PC-9 (cell line): ENCODE measurements around the gene RRP12. TPM values are rescaled to one million over a fixed set of nuclear protein-coding genes. Genes with fewer than 3 reads are reported as not detected.

ENCODE experiments used
- BruUV-seq: library from RNA; stranded (reverse); fragments of 400-500 nt; replicated peaks from 2 replicates; lab custom pipeline; 2021; lab: Mats Ljungman, UMichigan
- CTCF ChIA-PET: fragments of 300-600 bp; sonication (Branson Sonifier 250); formaldehyde crosslinking; loops from one replicate; lab custom pipeline; 2022; ENCODE audit warnings: antibody characterized with exemption; lab: Charles Lee
- POLR2A ChIA-PET: fragments of 300-600 bp; sonication (Branson Sonifier 250); formaldehyde crosslinking; loops from one replicate; lab custom pipeline; 2022; ENCODE audit warnings: antibody characterized with exemption; ENCODE audit not compliant: unreplicated experiment; lab: Charles Lee
- DNase-seq, 2 experiments: peaks; one replicate each; pipeline versions ENCODE4 v3.0.0 to v3.0.0-alpha.2; 2015 to 2022; ENCODE audit warnings: mixed read lengths in 1 of 2
- H2AFZ ChIP-seq: fragments of 200-600 bp; sonication (generic); 2 replicates; pipeline ENCODE4 v1.8.1; 2017; ENCODE audit warnings: antibody characterized with exemption
- H3F3A ChIP-seq: fragments of 200-600 bp; sonication (generic); 2 replicates; pipeline ENCODE4 v1.8.1; 2017; ENCODE audit warnings: antibody characterized with exemption, mild to moderate bottlenecking, low read depth; ENCODE audit not compliant: insufficient read depth
- H3K27ac ChIP-seq: fragments of 200-600 bp; sonication (generic); 2 replicates; pipeline ENCODE4 v1.6.1; 2016; ENCODE audit warnings: mixed run types
- H3K27me3 ChIP-seq: fragments of 200-600 bp; sonication (generic); 2 replicates; pipeline ENCODE4 v1.6.1; 2016; ENCODE audit warnings: low read depth, mixed run types; ENCODE audit not compliant: insufficient read depth
- H3K36me3 ChIP-seq: fragments of 200-600 bp; sonication (generic); 2 replicates; pipeline ENCODE4 v1.6.1; 2016; ENCODE audit warnings: low read depth, mixed run types
- H3K4me1 ChIP-seq: fragments of 200-600 bp; sonication (generic); replicated peaks from 2 replicates; pipeline ENCODE4 v1.6.1; 2016; ENCODE audit warnings: mixed run types; ENCODE audit not compliant: insufficient read depth
- H3K4me2 ChIP-seq: fragments of 200-600 bp; sonication (generic); 2 replicates; pipeline ENCODE4 v1.6.1; 2017; ENCODE audit warnings: mixed run types
- H3K4me3 ChIP-seq: fragments of 200-600 bp; sonication (generic); 2 replicates; pipeline ENCODE4 v1.6.1; 2016; ENCODE audit warnings: mixed run types
- H3K79me2 ChIP-seq: fragments of 200-600 bp; sonication (generic); 2 replicates; pipeline ENCODE4 v1.6.1; 2017; ENCODE audit warnings: low read depth, mixed run types
- H3K9me2 ChIP-seq: fragments of 200-600 bp; sonication (generic); 2 replicates; pipeline ENCODE4 v1.8.1; 2017; ENCODE audit warnings: mild to moderate bottlenecking; ENCODE audit not compliant: insufficient read depth
- H3K9me3 ChIP-seq: fragments of 200-600 bp; sonication (generic); 2 replicates; pipeline ENCODE4 v1.8.1; 2016; ENCODE audit warnings: low read depth; ENCODE audit not compliant: insufficient read depth
- H4K20me1 ChIP-seq: fragments of 200-600 bp; sonication (generic); 2 replicates; pipeline ENCODE4 v1.8.1; 2017; ENCODE audit not compliant: insufficient read depth
- EZH2 ChIP-seq: fragments of 200-600 bp; sonication (generic); IDR thresholded peaks from 2 replicates; pipeline ENCODE4 v1.8.0; 2017; ENCODE audit warnings: antibody characterized with exemption, low read depth
- intact Hi-C: fragments of 100-400 bp; cut with micrococcal nuclease; formaldehyde crosslinking; loops from one replicate; pipeline ENCODE4 v1.10.0; 2022; ENCODE audit not compliant: unreplicated experiment
- total RNA-seq: library from RNA; stranded (reverse); gene quantifications from 2 replicates; pipeline ENCODE4 v1.2.3, GENCODE V29; 2021
- TF ChIP-seq, protein P1 (sequence below): fragments of 200-600 bp; sonication (generic); conservative IDR thresholded peaks from 2 replicates; pipeline ENCODE4 v1.6.1; 2017; ENCODE audit warnings: mixed run types, antibody characterized with exemption, mild to moderate bottlenecking, moderate library complexity

RRP12 gene
- total RNA-seq, 1 experiment from 2014 or later = 34.3 TPM

DNA sequence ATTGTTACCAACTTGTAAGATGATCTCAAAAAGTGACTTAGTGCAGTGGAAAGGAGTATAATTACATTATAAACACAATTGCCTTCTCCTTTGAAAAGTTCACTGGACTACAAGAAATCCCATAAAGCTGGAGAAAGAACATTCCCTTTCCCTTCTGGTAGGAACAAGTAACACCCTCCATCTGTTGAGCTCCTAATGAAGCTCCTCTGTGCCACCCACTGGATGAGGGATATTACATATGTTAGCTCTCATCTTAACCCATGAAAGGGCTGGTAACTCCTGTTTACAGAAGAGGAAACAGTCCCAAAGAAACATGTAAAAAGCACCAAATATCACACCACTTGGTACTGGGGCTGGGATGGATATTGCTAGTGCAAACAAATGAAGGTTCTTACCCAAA is 32.9 kb upstream of the RRP12 start:
- Histone ChIP-seq H3K27me3 (no peaks in the 10 kb centered on the region), H3K27ac (no peak overlapping the region), H3K79me2 (peaks cover 12% of the 10 kb centered on the region), H3K4me2 (no peak overlapping the region), H3K36me3 (peaks cover 6% of the 10 kb centered on the region; the same call in 1 of the 2 replicates), H2AFZ (no peak overlapping the region), H3F3A (peaks cover 37% of the 10 kb centered on the region), H3K9me3 (no peaks in the 10 kb centered on the region), H3K9me2 (no peaks in the 10 kb centered on the region), H3K4me1 (no peaks in the 10 kb centered on the region), H4K20me1 (peaks cover 5% of the 10 kb centered on the region; the same call in 1 of the 2 replicates), H3K4me3 (no peak overlapping the region)
- ChIA-PET POLR2A (no interaction called here), CTCF (no interaction called here)
- intact Hi-C loops = no loop called here
- no TSS peak for BruUV-seq
- TF ChIP-seq, protein P1, sequence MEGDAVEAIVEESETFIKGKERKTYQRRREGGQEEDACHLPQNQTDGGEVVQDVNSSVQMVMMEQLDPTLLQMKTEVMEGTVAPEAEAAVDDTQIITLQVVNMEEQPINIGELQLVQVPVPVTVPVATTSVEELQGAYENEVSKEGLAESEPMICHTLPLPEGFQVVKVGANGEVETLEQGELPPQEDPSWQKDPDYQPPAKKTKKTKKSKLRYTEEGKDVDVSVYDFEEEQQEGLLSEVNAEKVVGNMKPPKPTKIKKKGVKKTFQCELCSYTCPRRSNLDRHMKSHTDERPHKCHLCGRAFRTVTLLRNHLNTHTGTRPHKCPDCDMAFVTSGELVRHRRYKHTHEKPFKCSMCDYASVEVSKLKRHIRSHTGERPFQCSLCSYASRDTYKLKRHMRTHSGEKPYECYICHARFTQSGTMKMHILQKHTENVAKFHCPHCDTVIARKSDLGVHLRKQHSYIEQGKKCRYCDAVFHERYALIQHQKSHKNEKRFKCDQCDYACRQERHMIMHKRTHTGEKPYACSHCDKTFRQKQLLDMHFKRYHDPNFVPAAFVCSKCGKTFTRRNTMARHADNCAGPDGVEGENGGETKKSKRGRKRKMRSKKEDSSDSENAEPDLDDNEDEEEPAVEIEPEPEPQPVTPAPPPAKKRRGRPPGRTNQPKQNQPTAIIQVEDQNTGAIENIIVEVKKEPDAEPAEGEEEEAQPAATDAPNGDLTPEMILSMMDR = no peak
- no peak for TF ChIP-seq EZH2
- no peak for DNase-seq

DNA sequence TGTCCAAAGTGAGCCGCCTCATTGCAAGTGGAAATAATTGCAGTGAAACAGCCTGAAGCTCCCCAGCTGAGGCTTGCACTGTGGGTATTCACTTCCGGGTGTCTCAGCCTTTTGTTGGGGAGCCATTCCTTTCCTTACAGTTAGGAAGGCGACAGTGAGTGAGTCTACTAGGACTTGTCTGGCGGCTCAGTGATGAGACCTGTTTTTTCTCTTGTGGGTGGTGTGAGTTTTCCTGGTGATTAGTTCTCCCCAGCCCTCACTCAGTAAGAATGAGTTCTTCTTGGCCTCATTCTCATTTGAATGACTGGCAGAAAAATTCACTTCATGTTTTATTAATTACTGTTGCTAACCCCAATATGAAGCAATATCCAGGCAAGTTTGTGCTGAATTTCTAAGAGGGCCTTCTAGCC is 27.4 kb upstream of the RRP12 start:
- peaks cover 6% of the 10 kb centered on the region; the same call in 1 of the 2 replicates for H3K36me3 ChIP-seq

DNA sequence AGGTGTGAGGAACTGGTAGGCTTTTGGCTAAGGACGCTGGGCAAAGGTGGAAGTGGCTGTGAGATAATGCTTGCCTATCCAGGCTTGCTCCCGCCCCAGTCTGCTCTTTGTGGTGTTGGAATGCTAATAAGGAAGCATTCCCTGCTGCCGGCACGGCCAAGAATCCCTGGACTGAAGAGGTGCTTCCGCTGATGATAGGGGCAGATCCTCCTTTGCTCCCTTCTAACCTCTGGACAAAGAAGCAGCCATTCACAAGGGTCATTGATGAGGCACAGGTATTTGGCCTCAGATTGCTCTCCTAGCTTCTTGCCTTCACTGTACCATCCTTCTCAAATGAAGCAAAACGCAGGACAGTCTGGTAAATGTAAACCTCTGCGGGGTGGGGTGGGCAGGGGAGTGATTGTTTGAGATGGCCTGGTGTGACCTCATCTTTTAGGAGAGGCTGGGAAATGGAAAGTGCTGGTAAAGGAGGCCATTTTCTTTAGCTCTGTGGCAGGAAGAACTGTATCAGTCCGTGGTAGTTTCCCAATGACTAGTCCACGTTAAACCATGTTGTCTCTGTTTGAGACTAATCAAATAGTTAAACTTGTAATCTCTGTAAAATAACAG is 26.5 kb upstream of the RRP12 start:
- ChIA-PET POLR2A (no interaction called here), CTCF (interaction anchor here (0.7 kb wide), 1 partner anchor 296 kb away, joined by 3 read pairs; no protein-coding TSS in a partner anchor)
- TSS peak; percentile 50 for BruUV-seq
- H3K9me3 ChIP-seq = no peaks in the 10 kb centered on the region
- H3K4me2 ChIP-seq = peak overlapping the region; percentile 95
- H3K4me3 ChIP-seq = peak overlapping the region; percentile 84
- peaks cover 18% of the 10 kb centered on the region for H4K20me1 ChIP-seq
- peak; percentile 51 to 55 for DNase-seq
- intact Hi-C loops = loop anchor here (2.0 kb wide), 1 partner anchor 27 kb away; the partner anchor contains the start of gene RRP12
- H3K27ac ChIP-seq = peak overlapping the region; percentile 29; the same call in 1 of the 2 replicates
- no peak for TF ChIP-seq EZH2
- TF ChIP-seq, protein P1 = no peak
- peaks cover 6% of the 10 kb centered on the region; the same call in 1 of the 2 replicates for H3K36me3 ChIP-seq
- peaks cover 12% of the 10 kb centered on the region for H3K4me1 ChIP-seq
- H3F3A ChIP-seq = peaks cover 38% of the 10 kb centered on the region
- H3K27me3 ChIP-seq = no peaks in the 10 kb centered on the region
- no peaks in the 10 kb centered on the region for H3K9me2 ChIP-seq
- peaks cover 41% of the 10 kb centered on the region for H3K79me2 ChIP-seq
- H2AFZ ChIP-seq = no peak overlapping the region

More for the DNA sequence above, 27.4 kb upstream of the RRP12 start:
- Histone ChIP-seq H3K4me2 (peak overlapping the region; percentile 95), H3F3A (peaks cover 38% of the 10 kb centered on the region), H4K20me1 (peaks cover 18% of the 10 kb centered on the region), H3K9me3 (no peaks in the 10 kb centered on the region), H3K9me2 (no peaks in the 10 kb centered on the region), H2AFZ (no peak overlapping the region), H3K27me3 (no peaks in the 10 kb centered on the region), H3K4me1 (peaks cover 12% of the 10 kb centered on the region), H3K79me2 (peaks cover 41% of the 10 kb centered on the region), H3K4me3 (peak overlapping the region; percentile 84; the same call in 1 of the 2 replicates), H3K27ac (no peak overlapping the region)
- no peak for TF ChIP-seq EZH2
- POLR2A ChIA-PET = no interaction called here
- CTCF ChIA-PET = no interaction called here
- intact Hi-C loops = no loop called here
- BruUV-seq = no TSS peak
- DNase-seq = no peak
